HEK293 (cell line): Measurements from ENCODE around the gene AK3.
A peak's percentile ranks its signal among the peaks of the same experiment; 100 is the strongest.

Experiments used
- BCL11B ChIP-seq: fragments of 450-650 bp; formaldehyde crosslinking; IDR thresholded peaks from 2 replicates; pipeline ENCODE4 v1.5.1; 2016; ENCODE audit warnings: low read depth, missing biosample characterization, missing genetic modification characterization
- ELK4 ChIP-seq: IDR thresholded peaks from 2 replicates; pipeline ENCODE4 v1.6.1; 2011; ENCODE audit warnings: mild to moderate bottlenecking, low read depth, low read length, borderline replicate concordance
- GFI1B ChIP-seq: fragments of 450-650 bp; formaldehyde crosslinking; IDR thresholded peaks from 2 replicates; pipeline ENCODE4 v1.5.1; 2016; ENCODE audit warnings: missing biosample characterization, missing genetic modification characterization
- GLI2 ChIP-seq: fragments of 450-650 bp; formaldehyde crosslinking; IDR thresholded peaks from 2 replicates; pipeline ENCODE4; 2017; ENCODE audit warnings: missing biosample characterization, missing genetic modification characterization, low read depth, borderline replicate concordance
- HIC1 ChIP-seq: fragments of 450-650 bp; formaldehyde crosslinking; IDR thresholded peaks from 2 replicates; pipeline ENCODE4 v1.5.1; 2016; ENCODE audit warnings: missing biosample characterization, missing genetic modification characterization
- KLF16 ChIP-seq: fragments of 450-650 bp; formaldehyde crosslinking; IDR thresholded peaks from 2 replicates; pipeline ENCODE4 v1.5.1; 2017; ENCODE audit warnings: missing biosample characterization, missing genetic modification characterization
- KLF8 ChIP-seq: fragments of 450-650 bp; formaldehyde crosslinking; IDR thresholded peaks from 2 replicates; pipeline ENCODE4 v1.5.1; 2016; ENCODE audit warnings: missing biosample characterization, missing genetic modification characterization
- SCRT2 ChIP-seq: fragments of 450-650 bp; formaldehyde crosslinking; IDR thresholded peaks from 2 replicates; pipeline ENCODE4 v1.5.1; 2016; ENCODE audit warnings: missing biosample characterization, missing genetic modification characterization
- SP7 ChIP-seq: fragments of 450-650 bp; formaldehyde crosslinking; IDR thresholded peaks from 2 replicates; pipeline ENCODE4 v1.5.1; 2016; ENCODE audit warnings: missing biosample characterization, missing genetic modification characterization
- TSHZ1 ChIP-seq: fragments of 450-650 bp; formaldehyde crosslinking; IDR thresholded peaks from 2 replicates; pipeline ENCODE4 v1.5.1; 2016; ENCODE audit warnings: missing biosample characterization, missing genetic modification characterization, borderline replicate concordance
- ZBTB10 ChIP-seq: fragments of 450-650 bp; formaldehyde crosslinking; IDR thresholded peaks from 2 replicates; pipeline ENCODE4 v1.5.1; 2016; ENCODE audit warnings: missing biosample characterization, missing genetic modification characterization
- ZBTB6 ChIP-seq: fragments of 450-650 bp; formaldehyde crosslinking; IDR thresholded peaks from 2 replicates; pipeline ENCODE4 v1.5.1; 2017; ENCODE audit warnings: missing biosample characterization, missing genetic modification characterization
- ZFP3 ChIP-seq: fragments of 450-650 bp; formaldehyde crosslinking; IDR thresholded peaks from 2 replicates; pipeline ENCODE4 v1.5.1; 2016; ENCODE audit warnings: low read depth, missing biosample characterization, missing genetic modification characterization
- ZNF175 ChIP-seq: fragments of 450-650 bp; formaldehyde crosslinking; IDR thresholded peaks from 2 replicates; pipeline ENCODE4 v1.5.1; 2016; ENCODE audit warnings: missing biosample characterization, missing genetic modification characterization
- ZNF2 ChIP-seq: fragments of 450-650 bp; formaldehyde crosslinking; IDR thresholded peaks from 2 replicates; pipeline ENCODE4 v1.5.1; 2016; ENCODE audit warnings: missing biosample characterization, missing genetic modification characterization
- ZNF211 ChIP-seq: fragments of 450-650 bp; formaldehyde crosslinking; IDR thresholded peaks from 2 replicates; pipeline ENCODE4 v1.5.1; 2016; ENCODE audit warnings: low read depth, missing biosample characterization, missing genetic modification characterization
- ZNF214 ChIP-seq: fragments of 450-650 bp; formaldehyde crosslinking; IDR thresholded peaks from 2 replicates; pipeline ENCODE4 v1.5.1; 2017; ENCODE audit warnings: missing biosample characterization, mild to moderate bottlenecking, missing genetic modification characterization, borderline replicate concordance
- ZNF324 ChIP-seq: fragments of 450-650 bp; formaldehyde crosslinking; IDR thresholded peaks from 2 replicates; pipeline ENCODE4 v1.5.1; 2016; ENCODE audit warnings: missing biosample characterization, missing genetic modification characterization
- ZNF335 ChIP-seq: fragments of 450-650 bp; formaldehyde crosslinking; conservative IDR thresholded peaks from 2 replicates; pipeline ENCODE4 v1.5.1; 2016; ENCODE audit warnings: missing biosample characterization, missing genetic modification characterization
- ZNF423 ChIP-seq: fragments of 450-650 bp; formaldehyde crosslinking; IDR thresholded peaks from 2 replicates; pipeline ENCODE4 v1.5.1; 2016; ENCODE audit warnings: missing biosample characterization, missing genetic modification characterization
- ZNF561 ChIP-seq: fragments of 450-650 bp; IDR thresholded peaks from 2 replicates; pipeline ENCODE4 v1.5.1; 2018; ENCODE audit warnings: missing biosample characterization, missing genetic modification characterization, borderline replicate concordance
- ZNF600 ChIP-seq: fragments of 450-650 bp; formaldehyde crosslinking; IDR thresholded peaks from 2 replicates; pipeline ENCODE4 v1.5.1; 2016; ENCODE audit warnings: missing biosample characterization, missing genetic modification characterization
- ZNF639 ChIP-seq: fragments of 450-650 bp; formaldehyde crosslinking; IDR thresholded peaks from 2 replicates; pipeline ENCODE4 v1.5.1; 2016; ENCODE audit warnings: missing biosample characterization, missing genetic modification characterization
- ZNF768 ChIP-seq: fragments of 450-650 bp; formaldehyde crosslinking; IDR thresholded peaks from 2 replicates; pipeline ENCODE4 v1.5.1; 2018; ENCODE audit warnings: missing biosample characterization, mild to moderate bottlenecking, missing genetic modification characterization
- ZSCAN4 ChIP-seq: fragments of 450-650 bp; formaldehyde crosslinking; IDR thresholded peaks from 2 replicates; pipeline ENCODE4 v1.5.1; 2017; ENCODE audit warnings: missing biosample characterization, missing genetic modification characterization
- ZXDB ChIP-seq: fragments of 450-650 bp; formaldehyde crosslinking; IDR thresholded peaks from 2 replicates; pipeline ENCODE4 v1.5.1; 2016; ENCODE audit warnings: missing biosample characterization, missing genetic modification characterization

Gene AK3

GRCh38 chr9:4762108-4762885 lies 21.3 kb upstream of the AK3 start (continued):
- TF ChIP-seq ZSCAN4 (tag by site-specific recombination) = peak; percentile 55
- no peak for TF ChIP-seq ZXDB (tag by site-specific recombination)
- peak; percentile 47; the same call in 1 of the 2 replicates for TF ChIP-seq ZBTB6 (tag by site-specific recombination)
- TF ChIP-seq ZFP3 = no peak
- TF ChIP-seq ELK4 = no peak
- TF ChIP-seq ZNF324 (tag by site-specific recombination) = no peak
- peak; percentile 97 for TF ChIP-seq ZNF600 (tag by site-specific recombination)
- no peak for TF ChIP-seq ZNF423 (tag by site-specific recombination)
- TF ChIP-seq GFI1B (tag by site-specific recombination) = no peak
- no peak for TF ChIP-seq ZNF561 (tag by site-specific recombination)
- 0 out of 2 replicates have a peak, but pooled peaks have one; percentile 31 for TF ChIP-seq SP7 (tag by site-specific recombination)
- no peak for TF ChIP-seq KLF8 (tag by site-specific recombination)
- TF ChIP-seq KLF16 (tag by site-specific recombination) = no peak
- TF ChIP-seq ZBTB10 (tag by site-specific recombination) = no peak
- TF ChIP-seq ZNF639 (tag by site-specific recombination) = 0 out of 2 replicates have a peak, but pooled peaks have one; percentile 28
- 0 out of 2 replicates have a peak, but pooled peaks have one; percentile 15 for TF ChIP-seq ZNF335 (tag by site-specific recombination)
- no peak for TF ChIP-seq ZNF211
- TF ChIP-seq ZNF2 (tag by site-specific recombination) = 0 out of 2 replicates have a peak, but pooled peaks have one; percentile 74
- no peak for TF ChIP-seq BCL11B (tag by site-specific recombination)
- no peak for TF ChIP-seq GLI2 (tag by site-specific recombination)
- no peak for TF ChIP-seq ZNF214 (tag by site-specific recombination)
- no peak for TF ChIP-seq ZNF768 (tag by site-specific recombination)
- no peak for TF ChIP-seq TSHZ1 (tag by site-specific recombination)
- no peak for TF ChIP-seq ZNF175 (tag by site-specific recombination)
- TF ChIP-seq SCRT2 (tag by site-specific recombination) = 0 out of 2 replicates have a peak, but pooled peaks have one; percentile 28
- no peak for TF ChIP-seq HIC1 (tag by site-specific recombination)
